H7 (cell line): Measurements from ENCODE around the gene GPBP1L1. TPM values are rescaled to one million over a fixed set of nuclear protein-coding genes. Genes with fewer than 3 reads are reported as not detected.
A peak's percentile ranks its signal among the peaks of the same experiment; 100 is the strongest.
"Not testable (repeated sequence)": the region's sequence is repeated elsewhere in the genome, so short reads cannot be mapped to it uniquely, and the experiment has no call there.

ENCODE experiments used
- DNase-seq: peaks from one replicate; pipeline ENCODE4 v3.0.0; 2012
- H3K27me3 ChIP-seq: 2 replicates; pipeline ENCODE4 v1.6.0; 2011; ENCODE audit warnings: mild to moderate bottlenecking, low read length; ENCODE audit not compliant: control insufficient read depth, insufficient read depth
- H3K36me3 ChIP-seq: replicated peaks from 2 replicates; pipeline ENCODE4 v1.5.1; 2011; ENCODE audit warnings: low read length; ENCODE audit not compliant: control insufficient read depth, insufficient read depth
- H3K4me3 ChIP-seq: 2 replicates; pipeline ENCODE4 v1.5.1; 2011; ENCODE audit warnings: low read depth, mild to moderate bottlenecking, control low read depth, low read length, moderate library complexity; ENCODE audit not compliant: insufficient read depth
- total RNA-seq: library from RNA; depleted of rRNA; stranded (reverse); fragments of >200 nt; shearing (Covaris generic); gene quantifications from 2 replicates; pipeline ENCODE4 v1.2.3, GENCODE V29; 2014; rRNA removed

The GPBP1L1 gene
- 156 and 178 TPM in 2 replicates for total RNA-seq

- Histone ChIP-seq H3K4me3 (peak within 1 kb of the TSS; percentile 100), H3K36me3 (peaks cover 1% of the 10 kb centered on the region; the same call in 1 of the 2 replicates), H3K27me3 (no peaks in the 10 kb centered on the region)
- DNase-seq: peak; percentile 99
Observed at GRCh38 chr1:45686288-45687013, at the start of gene GPBP1L1. TSS of gene GPBP1L1 (minus strand) at chr1:45686533. CDS start at chr1:45659087, 27,446 bp downstream.

GRCh38 chr1:45730780-45731319 is 44.5 kb upstream of the GPBP1L1 start:
- DNase-seq: no peak
- Histone ChIP-seq H3K4me3 (no peak overlapping the region), H3K36me3 (no peaks in the 10 kb centered on the region), H3K27me3 (no peaks in the 10 kb centered on the region)

- Histone ChIP-seq H3K27me3 (no peaks in the 10 kb centered on the region), H3K4me3 (no peak overlapping the region), H3K36me3 (no peaks in the 10 kb centered on the region)
- DNase-seq: no peak
Observed at GRCh38 chr1:45730075-45730779, 43.9 kb upstream of the GPBP1L1 start.

- H3K27me3 ChIP-seq, DNase-seq, H3K36me3 ChIP-seq, H3K4me3 ChIP-seq: not testable (repeated sequence)
Observed at GRCh38 chr1:45726007-45726406, 39.7 kb upstream of the GPBP1L1 start.

- no peak overlapping the region for H3K4me3 ChIP-seq
- no peaks in the 10 kb centered on the region for H3K36me3 ChIP-seq
- no peaks in the 10 kb centered on the region for H3K27me3 ChIP-seq
- DNase-seq: no peak
Observed at GRCh38 chr1:45723248-45723930, 37.1 kb upstream of the GPBP1L1 start.

GRCh38 chr1:45722809-45723208 is 36.5 kb upstream of the GPBP1L1 start:
- DNase-seq: no peak
- no peak overlapping the region for H3K4me3 ChIP-seq
- H3K36me3 ChIP-seq: no peaks in the 10 kb centered on the region
- no peaks in the 10 kb centered on the region for H3K27me3 ChIP-seq

- H3K27me3 ChIP-seq: no peaks in the 10 kb centered on the region
- no peaks in the 10 kb centered on the region for H3K36me3 ChIP-seq
- H3K4me3 ChIP-seq: no peak overlapping the region
- no peak for DNase-seq
Observed at GRCh38 chr1:45721207-45721606, 34.9 kb upstream of the GPBP1L1 start.

GRCh38 chr1:45718289-45718688 is 32.0 kb upstream of the GPBP1L1 start:
- Histone ChIP-seq H3K27me3 (no peaks in the 10 kb centered on the region), H3K36me3 (no peaks in the 10 kb centered on the region), H3K4me3 (no peak overlapping the region)
- peak; percentile 20 for DNase-seq

- H3K36me3 ChIP-seq, H3K27me3 ChIP-seq, H3K4me3 ChIP-seq, DNase-seq: not testable (repeated sequence)
Observed at GRCh38 chr1:45717386-45717785, 31.1 kb upstream of the GPBP1L1 start.

GRCh38 chr1:45716700-45717099 is 30.4 kb upstream of the GPBP1L1 start:
- no peaks in the 10 kb centered on the region for H3K27me3 ChIP-seq
- H3K36me3 ChIP-seq: no peaks in the 10 kb centered on the region
- no peak overlapping the region for H3K4me3 ChIP-seq
- DNase-seq: no peak

GRCh38 chr1:45713711-45714110 is 27.4 kb upstream of the GPBP1L1 start:
- no peaks in the 10 kb centered on the region for H3K36me3 ChIP-seq
- DNase-seq: no peak
- H3K4me3 ChIP-seq: no peak overlapping the region
- H3K27me3 ChIP-seq: no peaks in the 10 kb centered on the region

GRCh38 chr1:45704637-45705036 is 18.3 kb upstream of the GPBP1L1 start:
- H3K36me3 ChIP-seq: no peaks in the 10 kb centered on the region
- no peaks in the 10 kb centered on the region for H3K27me3 ChIP-seq
- no peak overlapping the region for H3K4me3 ChIP-seq
- DNase-seq: no peak

- Histone ChIP-seq H3K27me3 (no peaks in the 10 kb centered on the region), H3K4me3 (no peak overlapping the region), H3K36me3 (peaks cover 7% of the 10 kb centered on the region)
- DNase-seq: no peak
Observed at GRCh38 chr1:45694823-45695222, 8.5 kb upstream of the GPBP1L1 start.

GRCh38 chr1:45693811-45694210 is 7.5 kb upstream of the GPBP1L1 start:
- H3K4me3 ChIP-seq, DNase-seq, H3K27me3 ChIP-seq, H3K36me3 ChIP-seq: not testable (repeated sequence)
